K562 (cell line): ENCODE data around the gene CDC27. TPM values are rescaled to one million over a fixed set of nuclear protein-coding genes. Genes with fewer than 3 reads are reported as not detected.

Source experiments
- ELF1 ChIP-seq: fragments of 200-800 bp; sonication (Bioruptor generic); IDR thresholded peaks from 2 replicates; pipeline ENCODE4 v1.6.1; 2016; ENCODE audit warnings: missing genetic modification characterization, missing compliant biosample characterization
- GATA2 ChIP-seq: sonication (generic); formaldehyde crosslinking; IDR thresholded peaks from 2 replicates; pipeline ENCODE4 v1.4.0; 2020; ENCODE audit warnings: mild to moderate bottlenecking, missing genetic modification reagents
- GTF3C2 ChIP-seq: IDR thresholded peaks from 3 replicates; pipeline ENCODE4 v1.6.1; 2011; ENCODE audit warnings: borderline replicate concordance, mild to moderate bottlenecking, moderate library complexity; ENCODE audit not compliant: insufficient read length; ENCODE audit errors: extremely low read depth
- ILF3 ChIP-seq: fragments of 450-650 bp; IDR thresholded peaks from 2 replicates; pipeline ENCODE4 v1.6.1; 2018; ENCODE audit warnings: antibody characterized with exemption, mild to moderate bottlenecking, moderate library complexity, borderline replicate concordance
- L3MBTL2 ChIP-seq: fragments of 450-650 bp; IDR thresholded peaks from 2 replicates; pipeline ENCODE4 v1.6.1; 2016; ENCODE audit warnings: mild to moderate bottlenecking, moderate library complexity
- MIER1 ChIP-seq: fragments of 450-650 bp; IDR thresholded peaks from 2 replicates; pipeline ENCODE4 v1.6.1; 2016; ENCODE audit warnings: antibody characterized with exemption, mild to moderate bottlenecking, low read depth
- NCOA6 ChIP-seq: fragments of 450-650 bp; IDR thresholded peaks from 2 replicates; pipeline ENCODE4 v1.6.1; 2017; ENCODE audit warnings: mild to moderate bottlenecking
- NFYB ChIP-seq: IDR thresholded peaks from 2 replicates; pipeline ENCODE4 v1.6.1; 2011; ENCODE audit warnings: mild to moderate bottlenecking, moderate library complexity; ENCODE audit not compliant: insufficient read length; ENCODE audit errors: extremely low read depth
- PRDM10 ChIP-seq: fragments of 450-650 bp; IDR thresholded peaks from 2 replicates; pipeline ENCODE4 v1.6.1; 2018; ENCODE audit not compliant: partially characterized antibody
- RAD51 ChIP-seq: fragments of 450-650 bp; IDR thresholded peaks from 2 replicates; pipeline ENCODE4 v1.7.1; 2016; ENCODE audit warnings: low read depth, mild to moderate bottlenecking, borderline replicate concordance
- ZNF407 ChIP-seq: fragments of 450-650 bp; IDR thresholded peaks from 2 replicates; pipeline ENCODE4 v1.6.1; 2016; ENCODE audit warnings: low read depth
- ZNF561 ChIP-seq: fragments of 450-650 bp; formaldehyde crosslinking; conservative IDR thresholded peaks from 2 replicates; pipeline ENCODE4 v1.4.0; 2020; ENCODE audit warnings: mild to moderate bottlenecking, moderate library complexity
- polyA plus RNA-seq, 8 experiments: library from polyadenylated mRNA; depleted of rRNA in 4 of 8; stranded (reverse) in 5 of 8; unstranded in 3 of 8; fragments of >200 nt; fragmentation: Nextera tagmentation in 2 of 8; fragmentation: Illumina TruSeq in 1 of 8; extraction: Ambion mirVana in 2 of 8; extraction: Trizol in 1 of 8; gene quantifications; 2 replicates each; pipeline versions ENCODE4 v1.2.1 to v1.2.3, GENCODE V29; 2011 to 2014; ENCODE audit warnings: inconsistent platforms in 1 of 8, missing spikeins in 1 of 8
- total RNA-seq, 7 experiments: library from RNA; depleted of rRNA in 6 of 7; stranded (reverse); fragments of >200 nt in 6 of 7; fragmentation: Illumina TruSeq in 2 of 7; extraction: Trizol in 2 of 7; gene quantifications; 2 replicates each; pipeline versions ENCODE4 v1.2.1 to v1.2.3, GENCODE V29; 2011 to 2021; ENCODE audit warnings: low replicate concordance in 1 of 7

Gene CDC27
- total and polyA plus RNA-seq, 9 of the 15 experiments (the other 6 are each of a cell fraction or from before 2014, with no cell fraction given): 28.6 to 155 (median 94.1) TPM

GRCh38 chr17:47188876-47189731, at the start of gene CDC27 (continued):
- TF ChIP-seq ELF1 (tag) (peak; percentile 38; the same call in 1 of the 2 replicates), RAD51 (no peak), GTF3C2 (no peak), GATA2 (CRISPR knock-in tag) (no peak), ZNF561 (CRISPR knock-in tag) (no peak), L3MBTL2 (peak; percentile 65), PRDM10 (peak; percentile 43), MIER1 (no peak), NFYB (no peak), ILF3 (no peak), NCOA6 (no peak), ZNF407 (no peak)
